Fibroblast of villous mesenchyme (primary cell): ENCODE data around the gene CALHM2. TPM values are rescaled to one million over a fixed set of nuclear protein-coding genes. Genes with fewer than 3 reads are reported as not detected.
"Not testable (repeated sequence)": the region's sequence is repeated elsewhere in the genome, so short reads cannot be mapped to it uniquely, and the experiment has no call there.

ENCODE experiments used
- DNase-seq: peaks from one replicate; pipeline ENCODE4 v3.0.0-alpha.2; 2010; ENCODE audit warnings: low read depth
- H3K4me3 ChIP-seq: 2 replicates; pipeline ENCODE4 v1.5.1; 2011; ENCODE audit warnings: low read depth, mild to moderate bottlenecking, low read length
- total RNA-seq: library from RNA; depleted of rRNA; stranded (reverse); fragments of >200 nt; gene quantifications from 2 replicates; pipeline ENCODE4 v1.2.3, GENCODE V29; 2012
- TF ChIP-seq, protein P1 (sequence below): IDR thresholded peaks from 2 replicates; pipeline ENCODE4 v1.5.1; 2012; ENCODE audit warnings: low read depth, mild to moderate bottlenecking, low read length; ENCODE audit not compliant: insufficient read depth

Gene CALHM2
- total RNA-seq, 1 donor = 32.4 TPM

DNA sequence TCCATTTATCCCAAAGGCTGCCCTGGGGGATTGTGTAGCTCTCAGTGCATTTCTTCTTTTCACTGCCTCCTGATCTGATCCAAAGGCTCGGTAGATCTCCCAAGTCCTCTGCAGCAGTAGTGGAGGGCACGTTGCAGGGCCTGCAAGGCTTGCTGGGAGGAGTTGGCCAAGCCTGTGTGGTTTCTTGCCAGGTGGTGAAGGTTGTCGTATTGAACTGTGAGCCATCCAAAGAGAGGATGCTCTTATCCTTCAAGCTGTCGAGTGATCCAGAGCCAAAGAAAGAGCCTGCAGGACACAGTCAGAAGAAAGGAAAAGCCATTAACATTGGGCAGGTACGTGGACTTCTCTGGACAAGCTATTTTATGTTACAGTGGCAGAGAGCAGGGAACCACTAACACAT, 34.6 kb downstream of the CALHM2 start:
- DNase-seq = no peak
- H3K4me3 ChIP-seq = no peak overlapping the region
- TF ChIP-seq, protein P1, sequence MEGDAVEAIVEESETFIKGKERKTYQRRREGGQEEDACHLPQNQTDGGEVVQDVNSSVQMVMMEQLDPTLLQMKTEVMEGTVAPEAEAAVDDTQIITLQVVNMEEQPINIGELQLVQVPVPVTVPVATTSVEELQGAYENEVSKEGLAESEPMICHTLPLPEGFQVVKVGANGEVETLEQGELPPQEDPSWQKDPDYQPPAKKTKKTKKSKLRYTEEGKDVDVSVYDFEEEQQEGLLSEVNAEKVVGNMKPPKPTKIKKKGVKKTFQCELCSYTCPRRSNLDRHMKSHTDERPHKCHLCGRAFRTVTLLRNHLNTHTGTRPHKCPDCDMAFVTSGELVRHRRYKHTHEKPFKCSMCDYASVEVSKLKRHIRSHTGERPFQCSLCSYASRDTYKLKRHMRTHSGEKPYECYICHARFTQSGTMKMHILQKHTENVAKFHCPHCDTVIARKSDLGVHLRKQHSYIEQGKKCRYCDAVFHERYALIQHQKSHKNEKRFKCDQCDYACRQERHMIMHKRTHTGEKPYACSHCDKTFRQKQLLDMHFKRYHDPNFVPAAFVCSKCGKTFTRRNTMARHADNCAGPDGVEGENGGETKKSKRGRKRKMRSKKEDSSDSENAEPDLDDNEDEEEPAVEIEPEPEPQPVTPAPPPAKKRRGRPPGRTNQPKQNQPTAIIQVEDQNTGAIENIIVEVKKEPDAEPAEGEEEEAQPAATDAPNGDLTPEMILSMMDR = no peak

DNA sequence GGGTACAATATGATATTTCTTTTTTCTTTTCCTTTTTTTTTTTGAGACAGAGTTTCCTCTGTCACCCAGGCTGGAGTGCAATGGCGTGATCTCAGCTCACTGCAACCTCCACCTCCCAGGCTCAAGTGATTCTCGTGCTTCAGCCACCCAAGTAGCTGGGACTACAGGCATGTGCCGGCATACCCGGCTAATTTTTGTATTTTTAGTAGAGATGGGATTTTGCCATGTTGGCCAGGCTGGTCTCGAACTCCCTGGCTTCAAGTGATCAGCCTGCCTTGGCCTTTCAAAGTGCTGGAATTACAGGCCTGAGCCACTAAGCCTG, 35.1 kb downstream of the CALHM2 start:
- not testable (repeated sequence) for H3K4me3 ChIP-seq, DNase-seq

DNA sequence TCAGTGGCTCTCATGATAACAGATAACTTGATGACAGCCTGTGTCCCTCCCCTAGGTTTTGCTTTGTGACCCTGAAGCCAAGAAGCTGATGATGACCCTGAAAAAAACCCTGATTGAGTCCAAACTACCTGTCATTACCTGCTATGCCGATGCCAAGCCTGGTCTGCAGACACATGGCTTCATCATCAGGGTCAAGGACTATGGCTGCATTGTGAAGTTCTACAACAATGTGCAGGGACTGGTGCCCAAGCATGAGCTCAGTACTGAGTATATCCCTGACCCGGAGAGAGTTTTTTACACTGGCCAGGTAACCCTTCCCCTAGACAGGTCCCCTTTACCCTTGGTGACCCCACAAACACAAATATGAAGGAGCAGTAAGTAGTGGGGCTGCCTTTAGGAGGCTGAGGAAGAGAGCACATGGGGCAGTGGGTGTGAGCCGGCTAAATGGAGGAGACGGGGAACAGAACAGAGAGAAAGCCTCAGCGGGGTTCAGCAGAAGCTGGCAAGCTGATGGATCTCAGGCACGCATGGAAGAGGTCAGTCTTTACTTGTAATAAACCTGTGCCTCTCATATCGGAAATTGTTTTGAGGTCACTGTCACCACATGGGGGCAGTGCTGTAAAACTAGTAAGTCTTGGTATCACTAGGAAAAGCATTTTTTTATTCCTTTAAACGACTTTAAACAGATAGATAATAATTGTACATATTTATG, 35.6 kb downstream of the CALHM2 start:
- peak; percentile 76 for DNase-seq
- TF ChIP-seq, protein P1 = peak; percentile 60
- no peak overlapping the region for H3K4me3 ChIP-seq

DNA sequence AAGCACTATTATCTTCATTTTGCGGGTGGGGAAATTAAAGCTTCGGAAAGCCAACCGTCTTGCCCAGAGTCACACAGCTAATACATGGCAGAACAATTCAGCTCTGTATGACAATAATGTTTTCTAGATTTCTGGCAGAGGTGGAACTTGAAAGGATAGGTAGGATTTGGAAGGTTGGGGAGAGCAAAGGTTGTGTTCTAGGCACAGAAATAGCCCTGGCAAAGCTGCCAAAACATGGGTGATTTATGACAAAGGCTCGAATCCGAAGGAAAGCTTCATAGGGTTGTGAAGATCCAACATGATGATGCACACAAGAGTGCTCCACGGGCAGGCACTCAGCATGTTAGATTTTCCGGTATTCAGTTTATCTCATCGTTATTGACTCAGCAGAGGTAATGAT, 36.6 kb downstream of the CALHM2 start:
- TF ChIP-seq, protein P1 = no peak
- no peak for DNase-seq
- no peak overlapping the region for H3K4me3 ChIP-seq

DNA sequence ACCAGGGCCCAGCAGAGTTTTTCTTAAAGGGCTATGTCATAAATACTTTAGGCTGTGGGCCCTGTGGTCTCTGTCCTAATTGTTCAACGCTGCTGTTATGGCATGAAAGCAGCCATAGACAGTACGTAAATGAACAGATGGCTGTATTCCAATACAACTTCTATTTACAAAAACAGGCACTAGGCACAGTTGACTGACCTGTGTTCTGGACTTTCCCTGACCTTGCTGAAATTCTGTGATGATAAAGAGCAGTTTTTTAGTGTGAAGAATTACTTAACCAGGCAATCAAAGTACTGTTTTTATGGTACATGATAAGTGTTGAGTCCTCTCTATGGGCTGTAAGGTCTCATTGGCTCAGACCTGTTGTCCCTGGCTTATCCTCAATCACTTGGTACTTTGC, 38.6 kb downstream of the CALHM2 start:
- TF ChIP-seq, protein P1 = no peak
- no peak overlapping the region for H3K4me3 ChIP-seq
- no peak for DNase-seq

DNA sequence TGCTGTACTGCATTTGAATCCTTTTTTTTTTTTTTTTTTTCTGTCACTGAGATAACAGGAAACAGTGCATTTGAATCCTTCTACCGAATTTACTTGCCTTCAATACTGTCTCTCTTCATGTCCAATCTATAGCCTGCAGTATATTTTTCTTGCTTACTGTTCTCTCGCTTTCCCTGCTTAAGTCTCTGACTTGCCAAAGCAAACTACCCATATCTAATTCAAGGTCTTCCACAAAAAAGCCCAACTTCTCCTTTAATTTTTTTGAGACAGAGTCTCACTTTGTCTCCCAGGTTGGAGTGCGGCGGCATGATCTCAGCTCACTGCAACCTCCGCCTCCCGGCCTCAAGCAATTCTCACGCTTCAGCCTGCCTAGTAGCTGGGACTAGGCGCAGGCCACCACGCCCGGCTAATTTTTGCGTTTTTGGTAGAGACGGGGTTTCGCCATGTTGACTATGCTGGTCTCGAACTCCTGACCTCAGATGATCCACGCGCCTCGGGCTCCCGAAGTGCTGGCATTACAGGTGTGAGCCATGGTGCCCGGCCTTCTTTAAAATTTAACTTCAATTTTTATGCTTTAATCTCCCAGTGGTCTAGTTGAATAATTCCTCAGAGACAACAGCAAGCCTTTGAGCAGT, 54.9 kb downstream of the CALHM2 start:
- peak; percentile 12 for DNase-seq
- H3K4me3 ChIP-seq = peak overlapping the region; percentile 75
- TF ChIP-seq, protein P1 = no peak

DNA sequence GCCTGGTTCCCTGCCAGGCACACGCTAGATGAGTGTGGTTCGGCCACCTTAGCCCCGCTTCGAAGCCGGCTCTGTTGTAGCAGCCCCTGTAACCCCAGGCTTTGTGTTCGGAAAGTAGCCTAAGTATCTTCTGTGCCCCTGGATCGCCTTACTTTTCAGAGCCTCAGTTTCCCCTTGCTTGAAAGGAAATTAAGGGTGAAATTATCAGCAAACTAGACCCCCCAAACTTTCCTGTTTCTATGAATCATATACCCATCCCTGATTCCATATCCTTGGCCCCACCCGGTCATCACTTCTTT, 55.4 kb downstream of the CALHM2 start:
- TF ChIP-seq, protein P1 = no peak
- DNase-seq = no peak
- peak overlapping the region; percentile 75 for H3K4me3 ChIP-seq

Other genes starting within 250 kb of the CALHM2 start
- 0.32 and 0.43 TPM in 2 replicates for gene RPEL1, start 206.5 kb downstream of the CALHM2 start, total RNA-seq
- 1.3 and 1.7 TPM in 2 replicates for gene INA, start 175.2 kb downstream of the CALHM2 start, total RNA-seq
- 10.4 and 17.1 TPM in 2 replicates for gene PCGF6, start 101.2 kb downstream of the CALHM2 start, total RNA-seq
- gene TAF5, start 84.4 kb downstream of the CALHM2 start, total RNA-seq = 4.2 and 5.6 TPM in 2 replicates
- 175 and 217 TPM in 2 replicates for gene ATP5MK, start 55.9 kb downstream of the CALHM2 start, total RNA-seq
- gene PDCD11, start 55.7 kb downstream of the CALHM2 start, total RNA-seq = 28.7 and 36.3 TPM in 2 replicates
- not detected in 2 replicates for gene CALHM1, start 6.5 kb upstream of the CALHM2 start, total RNA-seq
- gene CALHM3, start 26.9 kb upstream of the CALHM2 start, total RNA-seq = under 0.01 TPM in 2 replicates
- under 0.01 TPM in 2 replicates for gene NEURL1, start 41.3 kb upstream of the CALHM2 start, total RNA-seq